DND-41 (cell line): ENCODE data around the gene NOS1AP.

ENCODE experiments used
- ATAC-seq: fragments of 200-7000 bp; cut with Tn5 transposase; 3 replicates; pipeline ENCODE4 v1.9.1; 2021; ENCODE audit warnings: low read depth; ENCODE audit not compliant: insufficient read depth
- DNase-seq: peaks from one replicate; pipeline ENCODE4 v3.0.0-alpha.2; 2020
- H2AFZ ChIP-seq: 2 replicates; pipeline ENCODE4 v1.6.0; 2012; ENCODE audit warnings: low read depth, low read length
- H3K27ac ChIP-seq: 2 replicates; pipeline ENCODE4 v1.5.1; 2012; ENCODE audit warnings: low read length, inconsistent platforms
- H3K27me3 ChIP-seq: fragments of 200-600 bp; sonication (generic); 2 replicates; pipeline ENCODE4 v1.6.0; 2012; ENCODE audit warnings: low read length, mild to moderate bottlenecking, inconsistent platforms; ENCODE audit not compliant: insufficient read depth, poor library complexity
- H3K36me3 ChIP-seq: 2 replicates; pipeline ENCODE4 v1.5.1; 2012; ENCODE audit warnings: low read length, inconsistent platforms; ENCODE audit not compliant: insufficient read depth
- H3K4me1 ChIP-seq: 2 replicates; pipeline ENCODE4 v1.5.1; 2012; ENCODE audit warnings: mild to moderate bottlenecking, low read length; ENCODE audit not compliant: insufficient read depth
- H3K4me2 ChIP-seq: 2 replicates; pipeline ENCODE4 v1.6.0; 2012; ENCODE audit warnings: mild to moderate bottlenecking, moderate library complexity, low read length, inconsistent platforms; ENCODE audit not compliant: insufficient read depth
- H3K4me3 ChIP-seq, 2 experiments: fragments of 200-600 bp in 1 of 2; shearing (Covaris generic) in 1 of 2; 2 replicates each; pipeline ENCODE4 v1.5.1; 2012 to 2016; ENCODE audit warnings: inconsistent platforms in 2 of 2, low read length in 2 of 2, mild to moderate bottlenecking in 2 of 2, low read depth in 1 of 2, moderate library complexity in 1 of 2
- H3K79me2 ChIP-seq: 2 replicates; pipeline ENCODE4 v1.6.0; 2012; ENCODE audit warnings: low read length, inconsistent platforms; ENCODE audit not compliant: insufficient read depth
- H3K9ac ChIP-seq: 2 replicates; pipeline ENCODE4 v1.6.0; 2012; ENCODE audit warnings: low read depth, mild to moderate bottlenecking, inconsistent platforms, low read length, moderate library complexity
- H3K9me3 ChIP-seq: 2 replicates; pipeline ENCODE4 v1.5.1; 2012; ENCODE audit warnings: low read length, moderate library complexity, mild to moderate bottlenecking, inconsistent platforms; ENCODE audit not compliant: insufficient read depth, severe bottlenecking
- H4K20me1 ChIP-seq: 2 replicates; pipeline ENCODE4 v1.6.0; 2012; ENCODE audit warnings: low read length; ENCODE audit not compliant: insufficient read depth
- EZH2 ChIP-seq: IDR thresholded peaks from 3 replicates; pipeline ENCODE4 v1.6.1; 2012; ENCODE audit warnings: borderline replicate concordance, low read depth, mild to moderate bottlenecking, moderate library complexity, low read length, inconsistent platforms; ENCODE audit not compliant: severe bottlenecking
- TF ChIP-seq, protein P1 (sequence below): IDR thresholded peaks from 2 replicates; pipeline ENCODE4 v1.5.1; 2012; ENCODE audit warnings: borderline replicate concordance, low read length, moderate library complexity, mild to moderate bottlenecking; ENCODE audit not compliant: poor library complexity, severe bottlenecking; ENCODE audit errors: extremely low read depth

The NOS1AP gene

DNA sequence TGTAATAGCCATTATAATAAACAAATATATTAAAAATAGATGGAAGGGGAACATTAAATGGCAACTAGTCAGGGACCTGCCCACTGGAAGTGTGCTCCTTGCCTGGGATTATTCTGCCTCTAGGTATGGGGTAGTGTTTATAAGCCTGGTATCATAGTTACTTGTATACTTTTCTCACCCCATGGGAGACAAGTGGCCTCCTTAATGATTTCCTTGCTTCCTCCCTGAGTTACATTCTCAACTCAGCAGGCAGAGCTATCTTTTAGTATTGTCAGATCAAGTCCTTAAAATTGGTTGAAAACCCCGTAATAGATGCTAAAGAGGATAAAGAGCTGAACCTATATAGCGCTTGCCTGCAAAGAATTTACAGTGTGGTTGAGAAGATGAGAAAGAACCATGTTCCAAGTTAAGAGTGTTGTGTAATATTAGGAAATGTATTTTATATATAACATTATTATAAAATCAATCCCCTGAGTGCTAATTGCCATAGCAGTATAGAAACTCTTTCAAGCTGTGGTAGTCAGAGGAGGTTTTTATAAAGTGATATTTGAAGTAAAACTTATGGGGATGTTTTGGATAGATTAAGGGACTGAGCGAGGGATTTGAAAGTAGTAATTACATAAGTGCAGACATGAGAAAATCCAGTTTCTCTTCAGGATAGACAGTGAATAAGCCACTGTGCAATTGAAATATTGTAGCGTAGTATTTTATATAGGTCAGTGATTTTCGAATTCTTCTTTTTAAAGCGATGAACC, 200.7 kb downstream of the NOS1AP start:
- TF ChIP-seq, protein P1, sequence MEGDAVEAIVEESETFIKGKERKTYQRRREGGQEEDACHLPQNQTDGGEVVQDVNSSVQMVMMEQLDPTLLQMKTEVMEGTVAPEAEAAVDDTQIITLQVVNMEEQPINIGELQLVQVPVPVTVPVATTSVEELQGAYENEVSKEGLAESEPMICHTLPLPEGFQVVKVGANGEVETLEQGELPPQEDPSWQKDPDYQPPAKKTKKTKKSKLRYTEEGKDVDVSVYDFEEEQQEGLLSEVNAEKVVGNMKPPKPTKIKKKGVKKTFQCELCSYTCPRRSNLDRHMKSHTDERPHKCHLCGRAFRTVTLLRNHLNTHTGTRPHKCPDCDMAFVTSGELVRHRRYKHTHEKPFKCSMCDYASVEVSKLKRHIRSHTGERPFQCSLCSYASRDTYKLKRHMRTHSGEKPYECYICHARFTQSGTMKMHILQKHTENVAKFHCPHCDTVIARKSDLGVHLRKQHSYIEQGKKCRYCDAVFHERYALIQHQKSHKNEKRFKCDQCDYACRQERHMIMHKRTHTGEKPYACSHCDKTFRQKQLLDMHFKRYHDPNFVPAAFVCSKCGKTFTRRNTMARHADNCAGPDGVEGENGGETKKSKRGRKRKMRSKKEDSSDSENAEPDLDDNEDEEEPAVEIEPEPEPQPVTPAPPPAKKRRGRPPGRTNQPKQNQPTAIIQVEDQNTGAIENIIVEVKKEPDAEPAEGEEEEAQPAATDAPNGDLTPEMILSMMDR = no peak
- TF ChIP-seq EZH2 = no peak
- H2AFZ ChIP-seq = no peak overlapping the region

DNA sequence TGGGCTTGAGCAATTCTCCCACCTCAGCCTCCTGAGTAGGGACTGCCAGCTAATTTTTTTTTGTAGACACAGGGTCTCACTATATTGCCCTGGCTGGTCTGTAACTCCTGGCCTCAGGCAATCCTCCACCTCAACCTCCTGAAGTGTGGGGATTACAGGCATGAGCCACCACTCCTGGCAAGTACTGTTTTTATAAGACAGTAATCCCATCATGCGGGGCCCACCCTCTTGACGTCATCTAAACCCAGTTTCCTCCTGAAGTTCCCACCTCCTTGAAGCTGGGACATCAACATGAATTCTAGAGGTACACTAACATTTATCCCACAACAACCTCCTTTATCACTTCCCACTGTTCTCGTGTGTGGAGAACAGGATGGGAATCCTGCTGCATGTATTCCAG, 202.5 kb downstream of the NOS1AP start:
- H3K4me2 ChIP-seq = no peak overlapping the region
- H3K9me3 ChIP-seq = no peaks in the 10 kb centered on the region
- H3K79me2 ChIP-seq = no peaks in the 10 kb centered on the region
- H3K27ac ChIP-seq = no peak overlapping the region
- no peak for TF ChIP-seq EZH2
- TF ChIP-seq, protein P1 = no peak
- no peak overlapping the region for H3K4me3 ChIP-seq
- DNase-seq (no peak), ATAC-seq (no peak)
- H3K27me3 ChIP-seq = peaks cover 7% of the 10 kb centered on the region
- no peak overlapping the region for H2AFZ ChIP-seq
- H3K36me3 ChIP-seq = no peaks in the 10 kb centered on the region
- H3K9ac ChIP-seq = no peak overlapping the region
- H3K4me1 ChIP-seq = no peaks in the 10 kb centered on the region
- H4K20me1 ChIP-seq = no peaks in the 10 kb centered on the region

More for the DNA sequence above, 200.7 kb downstream of the NOS1AP start:
- H3K79me2 ChIP-seq = no peaks in the 10 kb centered on the region
- no peaks in the 10 kb centered on the region for H4K20me1 ChIP-seq
- DNase-seq (no peak), ATAC-seq (no peak)
- no peak overlapping the region for H3K4me3 ChIP-seq
- peaks cover 7% of the 10 kb centered on the region for H3K27me3 ChIP-seq
- no peaks in the 10 kb centered on the region for H3K9me3 ChIP-seq
- no peak overlapping the region for H3K9ac ChIP-seq
- H3K27ac ChIP-seq = no peak overlapping the region
- no peaks in the 10 kb centered on the region for H3K36me3 ChIP-seq
- H3K4me1 ChIP-seq = no peaks in the 10 kb centered on the region
- no peak overlapping the region for H3K4me2 ChIP-seq

GRCh38 chr1:162272419-162272818, 202.9 kb downstream of the NOS1AP start:
- no peak overlapping the region for H3K4me2 ChIP-seq
- H2AFZ ChIP-seq = no peak overlapping the region
- ATAC-seq = no peak

More at GRCh38 chr1:162272419-162272818, 202.9 kb downstream of the NOS1AP start:
- Histone ChIP-seq H3K9me3 (no peaks in the 10 kb centered on the region), H3K9ac (no peak overlapping the region), H3K79me2 (no peaks in the 10 kb centered on the region), H3K4me1 (no peaks in the 10 kb centered on the region), H3K27me3 (peaks cover 7% of the 10 kb centered on the region), H3K36me3 (no peaks in the 10 kb centered on the region), H3K4me3 (no peak overlapping the region), H3K27ac (no peak overlapping the region), H4K20me1 (no peaks in the 10 kb centered on the region)
- no peak for TF ChIP-seq EZH2
- TF ChIP-seq, protein P1 = no peak
- no peak for DNase-seq
